ENCODE data around the gene IL1RAPL2.
"Not testable (repeated sequence)": the region's sequence is repeated elsewhere in the genome, so short reads cannot be mapped to it uniquely, and the experiment has no call there.

IL1RAPL2 gene

GRCh38 chrX:104852241-104852640, 286.2 kb downstream of the IL1RAPL2 start:
- no peak overlapping the region for H3K27ac Mint-ChIP-seq
- H3K4me3 Mint-ChIP-seq: no peak overlapping the region
- H3K27me3 Mint-ChIP-seq: no peaks in the 10 kb centered on the region
- intact Hi-C loops (cut with micrococcal nuclease): no loop called here
- H3K4me1 Mint-ChIP-seq (ENCODE audit: low read depth): no peaks in the 10 kb centered on the region
- no peaks in the 10 kb centered on the region for H3K9me3 Mint-ChIP-seq
- H3K36me3 Mint-ChIP-seq (ENCODE audit: low read depth): no peaks in the 10 kb centered on the region

- no peak overlapping the region for H3K27ac Mint-ChIP-seq
- H3K9me3 Mint-ChIP-seq: no peaks in the 10 kb centered on the region
Measured at GRCh38 chrX:104854188-104854587, 288.2 kb downstream of the IL1RAPL2 start.

GRCh38 chrX:104854790-104855340, 288.9 kb downstream of the IL1RAPL2 start:
- H3K4me1 Mint-ChIP-seq (ENCODE audit: low read depth): no peaks in the 10 kb centered on the region
- H3K36me3 Mint-ChIP-seq (ENCODE audit: low read depth): no peaks in the 10 kb centered on the region
- no peak overlapping the region for H3K4me3 Mint-ChIP-seq
- no peaks in the 10 kb centered on the region for H3K9me3 Mint-ChIP-seq
- intact Hi-C loops (cut with micrococcal nuclease): no loop called here
- no peak overlapping the region for H3K27ac Mint-ChIP-seq
- no peaks in the 10 kb centered on the region for H3K27me3 Mint-ChIP-seq

More at GRCh38 chrX:104854188-104854587, 288.2 kb downstream of the IL1RAPL2 start:
- intact Hi-C loops (cut with micrococcal nuclease): no loop called here
- Mint-ChIP-seq H3K27me3 (no peaks in the 10 kb centered on the region), H3K36me3 (ENCODE audit: low read depth) (no peaks in the 10 kb centered on the region), H3K4me3 (no peak overlapping the region), H3K4me1 (ENCODE audit: low read depth) (no peaks in the 10 kb centered on the region)

- H3K27ac Mint-ChIP-seq: no peak overlapping the region
- no peaks in the 10 kb centered on the region for H3K9me3 Mint-ChIP-seq
- no peaks in the 10 kb centered on the region for H3K36me3 Mint-ChIP-seq (ENCODE audit: low read depth)
- no peaks in the 10 kb centered on the region for H3K27me3 Mint-ChIP-seq
- no peaks in the 10 kb centered on the region for H3K4me1 Mint-ChIP-seq (ENCODE audit: low read depth)
- intact Hi-C loops (cut with micrococcal nuclease): no loop called here
- no peak overlapping the region for H3K4me3 Mint-ChIP-seq
Measured at GRCh38 chrX:104863466-104863865, 297.5 kb downstream of the IL1RAPL2 start.

GRCh38 chrX:104864296-104864695, 298.3 kb downstream of the IL1RAPL2 start:
- H3K27ac Mint-ChIP-seq: no peak overlapping the region
- no peaks in the 10 kb centered on the region for H3K4me1 Mint-ChIP-seq (ENCODE audit: low read depth)
- H3K36me3 Mint-ChIP-seq (ENCODE audit: low read depth): no peaks in the 10 kb centered on the region
- H3K27me3 Mint-ChIP-seq: no peaks in the 10 kb centered on the region
- H3K4me3 Mint-ChIP-seq: no peak overlapping the region
- H3K9me3 Mint-ChIP-seq: no peaks in the 10 kb centered on the region
- intact Hi-C loops (cut with micrococcal nuclease): no loop called here

GRCh38 chrX:104877504-104877903, 311.5 kb downstream of the IL1RAPL2 start:
- intact Hi-C loops (cut with micrococcal nuclease): no loop called here
- H3K9me3 Mint-ChIP-seq: no peaks in the 10 kb centered on the region
- no peaks in the 10 kb centered on the region for H3K36me3 Mint-ChIP-seq (ENCODE audit: low read depth)
- H3K4me1 Mint-ChIP-seq (ENCODE audit: low read depth): no peaks in the 10 kb centered on the region
- H3K4me3 Mint-ChIP-seq: no peak overlapping the region
- H3K27me3 Mint-ChIP-seq: no peaks in the 10 kb centered on the region
- no peak overlapping the region for H3K27ac Mint-ChIP-seq

- no peaks in the 10 kb centered on the region for H3K9me3 Mint-ChIP-seq
- no peaks in the 10 kb centered on the region for H3K36me3 Mint-ChIP-seq (ENCODE audit: low read depth)
- H3K4me3 Mint-ChIP-seq: no peak overlapping the region
- no peak overlapping the region for H3K27ac Mint-ChIP-seq
- H3K27me3 Mint-ChIP-seq: no peaks in the 10 kb centered on the region
- H3K4me1 Mint-ChIP-seq (ENCODE audit: low read depth): no peaks in the 10 kb centered on the region
- intact Hi-C loops (cut with micrococcal nuclease): no loop called here
Measured at GRCh38 chrX:104902070-104902469, 336.1 kb downstream of the IL1RAPL2 start.

GRCh38 chrX:104909694-104910093, 343.7 kb downstream of the IL1RAPL2 start:
- H3K27ac Mint-ChIP-seq; H3K4me1 Mint-ChIP-seq (ENCODE audit: low read depth); H3K27me3 Mint-ChIP-seq; intact Hi-C loops (cut with micrococcal nuclease); H3K4me3 Mint-ChIP-seq; H3K9me3 Mint-ChIP-seq; H3K36me3 Mint-ChIP-seq (ENCODE audit: low read depth): not testable (repeated sequence)

GRCh38 chrX:104913348-104913747, 347.3 kb downstream of the IL1RAPL2 start:
- Mint-ChIP-seq H3K4me1 (ENCODE audit: low read depth) (no peaks in the 10 kb centered on the region), H3K27me3 (no peaks in the 10 kb centered on the region), H3K36me3 (ENCODE audit: low read depth) (no peaks in the 10 kb centered on the region), H3K4me3 (no peak overlapping the region), H3K9me3 (no peaks in the 10 kb centered on the region), H3K27ac (no peak overlapping the region)
- intact Hi-C loops (cut with micrococcal nuclease): no loop called here

GRCh38 chrX:104914686-104915085, 348.7 kb downstream of the IL1RAPL2 start:
- H3K4me1 Mint-ChIP-seq (ENCODE audit: low read depth); intact Hi-C loops (cut with micrococcal nuclease); H3K27me3 Mint-ChIP-seq; H3K27ac Mint-ChIP-seq; H3K36me3 Mint-ChIP-seq (ENCODE audit: low read depth); H3K9me3 Mint-ChIP-seq; H3K4me3 Mint-ChIP-seq: not testable (repeated sequence)

GRCh38 chrX:104918122-104918521, 352.1 kb downstream of the IL1RAPL2 start:
- H3K27me3 Mint-ChIP-seq: no peaks in the 10 kb centered on the region
- H3K4me3 Mint-ChIP-seq: no peak overlapping the region
- H3K4me1 Mint-ChIP-seq (ENCODE audit: low read depth): no peaks in the 10 kb centered on the region
- H3K27ac Mint-ChIP-seq: no peak overlapping the region
- intact Hi-C loops (cut with micrococcal nuclease): no loop called here
- H3K36me3 Mint-ChIP-seq (ENCODE audit: low read depth): no peaks in the 10 kb centered on the region
- no peaks in the 10 kb centered on the region for H3K9me3 Mint-ChIP-seq

GRCh38 chrX:104921584-104922205, 355.7 kb downstream of the IL1RAPL2 start:
- Mint-ChIP-seq H3K36me3 (ENCODE audit: low read depth) (no peaks in the 10 kb centered on the region), H3K4me3 (no peak overlapping the region), H3K27ac (no peak overlapping the region), H3K4me1 (ENCODE audit: low read depth) (no peaks in the 10 kb centered on the region), H3K27me3 (no peaks in the 10 kb centered on the region), H3K9me3 (no peaks in the 10 kb centered on the region)
- intact Hi-C loops (cut with micrococcal nuclease): no loop called here

GRCh38 chrX:104922206-104922621, 356.2 kb downstream of the IL1RAPL2 start:
- Mint-ChIP-seq H3K27me3 (no peaks in the 10 kb centered on the region), H3K4me1 (ENCODE audit: low read depth) (no peaks in the 10 kb centered on the region), H3K36me3 (ENCODE audit: low read depth) (no peaks in the 10 kb centered on the region), H3K4me3 (no peak overlapping the region), H3K9me3 (no peaks in the 10 kb centered on the region), H3K27ac (no peak overlapping the region)
- intact Hi-C loops (cut with micrococcal nuclease): no loop called here

GRCh38 chrX:104929324-104929723, 363.3 kb downstream of the IL1RAPL2 start:
- Mint-ChIP-seq H3K4me1 (ENCODE audit: low read depth) (no peaks in the 10 kb centered on the region), H3K27me3 (no peaks in the 10 kb centered on the region), H3K36me3 (ENCODE audit: low read depth) (no peaks in the 10 kb centered on the region), H3K4me3 (no peak overlapping the region), H3K9me3 (no peaks in the 10 kb centered on the region), H3K27ac (no peak overlapping the region)
- intact Hi-C loops (cut with micrococcal nuclease): no loop called here

GRCh38 chrX:104935581-104935980, 369.6 kb downstream of the IL1RAPL2 start:
- Mint-ChIP-seq H3K4me3 (no peak overlapping the region), H3K4me1 (ENCODE audit: low read depth) (no peaks in the 10 kb centered on the region), H3K27ac (no peak overlapping the region), H3K9me3 (no peaks in the 10 kb centered on the region), H3K36me3 (ENCODE audit: low read depth) (no peaks in the 10 kb centered on the region), H3K27me3 (no peaks in the 10 kb centered on the region)
- intact Hi-C loops (cut with micrococcal nuclease): no loop called here

Data from dendritic cell treated with granulocyte-macrophage colony-stimulating factor and Interleukin-4, amounts not matched to agents 40 ng/mL and 50 ng/mL, for 4 days (primary cell).